HG03196 (cell line): ENCODE results near the gene ZNF648.
"Not testable (repeated sequence)": the region's sequence is repeated elsewhere in the genome, so short reads cannot be mapped to it uniquely, and the experiment has no call there.

Experiments
- ATAC-seq: cut with Tn5 transposase; IDR thresholded peaks from one replicate; pipeline ENCODE4 v1.9.1; 2021; ENCODE audit not compliant: unreplicated experiment

ZNF648 gene

DNA sequence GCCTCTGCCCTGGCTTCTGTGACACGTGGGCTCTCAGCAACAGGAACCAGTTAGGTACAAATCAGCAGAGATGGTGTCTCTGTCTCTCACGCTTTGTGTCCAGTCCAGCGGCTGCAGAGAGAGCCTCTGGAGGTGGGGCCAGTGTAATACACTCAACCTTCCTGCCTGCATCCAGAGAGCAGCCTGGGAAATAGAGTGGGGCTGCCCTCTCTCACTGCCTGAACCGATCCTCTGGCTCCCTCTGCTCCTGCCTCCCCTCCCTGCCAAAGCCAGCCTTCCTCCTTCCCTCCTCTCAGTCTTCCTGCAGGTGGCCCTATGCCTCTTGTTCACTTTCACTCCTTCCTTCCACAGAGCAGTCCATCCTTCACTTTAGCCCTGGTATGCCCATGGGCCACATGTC, at the start of gene ZNF648:
Gene ZNF648 (minus strand): TSS at position 119 of the 400 bp plus-strand sequence. CDS start 3,702 bp downstream, outside the sequence.
- ATAC-seq, result no peak

- ATAC-seq, result no peak
These were observed 49.1 kb upstream of the ZNF648 start for GRCh38 chr1:182110635-182111034.

DNA sequence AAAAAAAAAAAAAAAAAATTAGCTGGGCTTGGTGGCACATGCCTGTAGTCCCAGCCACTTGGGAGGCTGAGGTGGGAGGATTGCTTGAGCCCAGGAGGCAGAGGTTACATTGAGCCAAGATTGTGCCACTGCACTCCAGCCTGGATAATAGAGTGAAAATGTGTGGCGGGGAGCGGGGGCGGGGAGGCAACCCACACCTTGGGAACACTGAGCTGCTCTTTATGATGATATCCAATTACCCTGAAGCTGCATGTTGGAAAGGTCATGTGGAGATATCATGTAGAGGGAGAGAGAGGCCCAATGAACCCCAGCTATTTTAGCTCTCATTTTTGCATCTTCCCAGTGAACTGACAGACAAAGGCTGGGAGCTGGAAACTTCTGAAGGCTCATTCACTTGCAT, 48.3 kb upstream of the ZNF648 start:
- no peak for ATAC-seq

DNA sequence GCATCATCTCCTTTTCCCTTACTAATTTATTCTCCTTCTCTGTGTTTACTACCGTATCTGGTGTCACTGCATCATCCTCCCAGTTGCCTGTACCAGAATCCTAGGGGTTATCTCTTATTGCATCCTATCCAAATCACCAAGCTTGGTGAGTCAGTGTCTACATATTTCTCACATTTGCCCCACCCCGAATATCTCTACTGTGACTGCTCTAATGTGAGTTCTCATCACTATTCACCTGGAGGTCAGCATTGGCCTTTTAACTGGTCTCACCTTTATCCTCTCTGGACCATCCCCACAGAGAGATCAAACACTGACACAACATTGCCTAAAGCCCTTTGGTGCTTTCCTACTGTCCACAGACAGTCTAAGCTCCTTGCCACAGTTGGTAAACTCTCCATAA, 45.7 kb upstream of the ZNF648 start:
- ATAC-seq, result no peak

DNA sequence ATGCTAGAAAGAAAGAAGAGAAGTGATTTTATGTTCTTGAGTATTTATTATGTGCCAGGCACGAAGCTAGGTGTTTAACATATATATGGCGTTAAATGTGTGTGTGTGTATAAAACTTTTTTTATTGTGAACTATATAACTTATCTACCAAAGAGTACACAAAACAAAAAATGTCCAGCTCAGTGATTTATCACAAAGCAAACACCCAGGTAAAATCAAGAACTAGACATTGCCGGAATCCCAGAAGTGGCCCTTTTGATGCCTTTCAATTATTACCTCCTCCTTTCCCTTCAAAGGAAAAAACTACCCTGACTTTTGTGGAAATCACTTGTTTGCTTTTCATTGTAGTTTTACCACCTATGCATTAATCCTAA, 40.5 kb upstream of the ZNF648 start:
- no peak for ATAC-seq

- ATAC-seq, result no peak
These were observed 40.0 kb upstream of the ZNF648 start for GRCh38 chr1:182101415-182102042.

GRCh38 chr1:182098301-182098700, 36.8 kb upstream of the ZNF648 start:
- ATAC-seq, result no peak

DNA sequence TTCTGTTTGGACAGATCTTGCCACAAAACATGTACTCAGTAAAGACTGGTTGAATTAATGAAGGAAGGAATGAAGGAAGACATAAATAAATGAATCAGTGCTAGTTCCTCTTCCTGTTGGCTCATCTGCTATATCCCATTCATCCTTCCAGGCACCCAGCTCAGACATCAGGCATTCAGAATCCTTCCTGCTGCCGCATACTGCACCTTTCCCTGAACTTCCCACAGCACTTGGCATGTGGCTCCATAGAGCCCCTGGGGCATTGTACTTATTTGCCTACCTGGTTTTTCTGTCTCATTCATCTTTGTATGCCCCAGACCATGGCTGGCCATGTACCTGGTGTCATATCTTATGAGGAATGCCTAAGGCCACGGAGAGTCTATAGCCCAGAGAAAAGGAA, 34.4 kb upstream of the ZNF648 start:
- ATAC-seq, result no peak

DNA sequence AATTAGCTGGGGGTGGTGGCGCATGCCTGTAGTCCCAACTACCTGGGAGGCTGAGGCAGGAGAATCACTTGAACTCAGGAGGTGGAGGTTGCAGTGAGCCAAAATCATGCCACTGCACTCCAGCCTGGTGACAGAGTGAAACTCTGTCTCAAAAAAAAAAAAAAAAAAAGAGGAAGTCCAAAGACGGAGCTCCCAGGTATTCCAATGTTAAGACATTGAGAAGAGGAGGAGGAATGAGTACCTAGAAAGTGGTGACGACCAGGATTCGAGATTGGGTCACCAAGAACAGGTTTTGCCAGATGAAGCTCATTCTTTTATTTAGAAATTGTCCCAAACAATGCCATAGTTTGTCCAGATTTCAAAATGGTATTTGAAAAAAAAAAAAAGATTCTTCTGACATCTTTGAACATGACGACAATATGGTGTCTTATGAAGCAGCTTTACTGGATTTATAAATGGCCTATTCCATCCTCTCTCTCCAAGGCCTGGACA, 33.0 kb upstream of the ZNF648 start:
- ATAC-seq, result not testable (repeated sequence)

DNA sequence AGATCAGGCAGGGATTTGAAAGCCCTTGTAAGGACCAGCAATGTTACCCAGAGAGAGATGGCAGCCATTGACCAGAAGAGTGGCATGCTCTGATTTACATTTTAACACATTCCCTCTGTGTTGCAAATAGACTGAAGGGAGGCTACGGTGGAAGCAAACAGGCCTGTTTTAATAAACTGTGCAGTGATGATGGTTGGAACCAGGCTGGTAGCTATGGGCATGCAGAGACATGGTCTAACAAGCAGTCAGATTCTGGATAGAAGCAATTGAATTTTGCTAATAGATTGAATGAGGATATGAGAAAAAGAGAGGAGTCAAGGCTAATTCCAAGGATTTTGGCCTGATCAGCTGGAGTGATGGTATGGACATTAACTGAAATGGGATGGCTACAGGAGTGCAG, 32.3 kb upstream of the ZNF648 start:
- no peak for ATAC-seq

DNA sequence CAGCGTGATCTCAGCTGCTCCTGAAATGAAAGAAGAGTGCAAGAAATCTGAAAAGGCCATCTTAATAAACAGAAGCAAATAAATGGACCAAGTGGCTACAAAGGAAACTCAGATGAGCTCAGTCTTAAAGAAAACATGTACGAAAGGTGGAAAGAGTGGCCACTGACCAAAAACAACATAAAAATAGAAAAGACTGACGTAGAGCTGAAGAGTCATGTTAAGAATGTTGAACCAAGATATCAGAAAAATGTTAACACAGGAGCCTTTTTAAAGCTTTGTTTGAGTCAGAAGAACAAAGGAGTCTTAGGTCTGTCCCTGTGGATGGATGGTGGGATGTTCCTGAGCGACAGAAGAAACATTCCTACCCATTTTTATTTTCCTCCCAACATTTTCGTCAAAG, 30.8 kb upstream of the ZNF648 start:
- ATAC-seq, result no peak

- ATAC-seq, result no peak
These were observed 29.6 kb upstream of the ZNF648 start for GRCh38 chr1:182091083-182091482.

- no peak for ATAC-seq
These were observed 26.3 kb upstream of the ZNF648 start for GRCh38 chr1:182087719-182088350.

DNA sequence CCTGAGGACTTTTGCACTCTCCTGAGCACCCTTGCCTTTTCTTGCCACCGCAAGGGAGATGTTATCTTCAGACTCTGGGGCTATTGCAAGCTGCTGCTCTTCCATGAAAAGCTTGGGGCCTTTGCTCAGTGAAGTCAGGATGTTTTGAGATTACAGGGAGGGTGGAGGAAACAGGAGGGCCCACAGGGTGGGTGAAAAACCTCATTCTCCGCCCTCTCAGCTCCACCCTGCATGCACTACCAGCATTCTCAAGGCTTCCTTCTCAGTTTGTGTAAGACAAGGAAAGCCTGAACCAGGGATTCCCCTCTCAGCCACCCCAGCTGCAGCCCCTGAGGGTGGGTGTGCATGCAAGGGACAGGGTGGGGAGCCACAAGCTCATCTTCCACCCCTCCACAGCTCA, 25.8 kb upstream of the ZNF648 start:
- ATAC-seq, result no peak

GRCh38 chr1:182086620-182087019, 25.1 kb upstream of the ZNF648 start:
- no peak for ATAC-seq

GRCh38 chr1:182086136-182086535, 24.6 kb upstream of the ZNF648 start:
- no peak for ATAC-seq

DNA sequence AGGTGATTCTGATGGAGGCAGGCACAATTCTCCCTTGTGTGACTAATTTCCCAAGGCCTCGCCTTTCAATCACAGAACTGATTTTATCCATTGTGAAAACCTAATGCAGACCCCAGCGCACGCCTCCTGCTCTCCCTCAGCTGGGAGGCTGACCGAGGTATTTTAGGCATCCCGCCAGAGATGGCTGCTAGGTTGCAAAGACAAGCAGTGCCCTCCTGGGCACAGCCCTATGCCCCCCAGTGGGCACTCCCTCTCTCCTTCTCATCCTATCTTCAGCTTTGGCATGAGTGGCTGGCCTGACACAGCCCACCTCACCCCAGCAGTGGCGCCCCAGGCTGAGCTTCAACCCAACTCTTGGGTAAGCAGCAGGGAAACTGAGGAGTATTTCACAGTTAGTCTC, 24.2 kb upstream of the ZNF648 start:
- no peak for ATAC-seq

- ATAC-seq, result peak; percentile 51
These were observed 23.2 kb upstream of the ZNF648 start for GRCh38 chr1:182084487-182085316.

DNA sequence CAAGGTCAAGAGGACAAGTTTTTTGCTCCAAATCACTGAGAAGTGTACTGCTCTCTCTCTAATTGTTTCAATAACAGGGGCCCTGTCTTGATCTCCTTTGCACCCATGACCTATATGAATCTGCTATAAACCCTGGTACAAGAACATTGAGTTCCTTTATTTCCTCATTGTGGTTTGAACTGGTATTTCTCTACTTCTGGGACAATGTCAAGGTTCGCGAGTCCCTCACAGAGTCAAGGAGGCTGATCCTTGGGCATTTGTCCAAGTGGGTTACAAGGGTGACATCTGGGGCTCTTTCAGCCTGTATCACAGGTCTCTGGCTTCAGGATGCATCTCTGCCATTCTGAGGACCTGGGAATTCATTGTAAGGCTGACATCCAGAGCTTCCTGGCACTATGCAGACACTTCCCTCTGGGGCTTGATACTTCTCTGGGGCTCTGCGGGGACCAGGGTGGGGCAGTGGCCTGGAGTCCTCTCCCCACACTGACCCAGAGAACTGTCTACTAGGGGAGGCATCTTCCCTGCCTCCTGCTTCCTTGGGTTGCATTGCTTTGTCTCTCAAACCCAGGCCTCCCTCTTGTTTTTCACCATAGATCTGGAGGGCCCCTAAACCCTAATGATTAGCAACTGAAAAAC, 22.5 kb upstream of the ZNF648 start:
- ATAC-seq, result no peak

GRCh38 chr1:182080955-182081582, 19.6 kb upstream of the ZNF648 start:
- ATAC-seq, result no peak

GRCh38 chr1:182080040-182080439, 18.5 kb upstream of the ZNF648 start:
- no peak for ATAC-seq
